ENCODE data around the gene QRICH2. TPM values are rescaled to one million over a fixed set of nuclear protein-coding genes. Genes with fewer than 3 reads are reported as not detected.
A peak's percentile ranks its signal among the peaks of the same experiment; 100 is the strongest.
"Not testable (repeated sequence)": the region's sequence is repeated elsewhere in the genome, so short reads cannot be mapped to it uniquely, and the experiment has no call there.

The QRICH2 gene
- total and polyA plus RNA-seq, 9 of the 15 experiments (the other 6 are each of a cell fraction or from before 2014, with no cell fraction given), result 0.03 to 1.6 (median 0.81) TPM

GRCh38 chr17:76244721-76245120, 63.4 kb downstream of the QRICH2 start:
- H3K4me3 ChIP-seq; DNase-seq (ENCODE audit: extremely low read depth in 1 of 4, low spot score in 3 of 4); H4K20me1 ChIP-seq (replicated peaks; ENCODE audit: control insufficient read depth, insufficient read depth, low read length); BruUV-seq (replicated peaks); in situ Hi-C loops (cut with MboI); FAIRE-seq; H3K9ac ChIP-seq (ENCODE audit: insufficient read depth in 1 of 2, low read depth in 2 of 2, low read length in 2 of 2); H2AFZ ChIP-seq (ENCODE audit: low read depth, low read length); H3K27ac ChIP-seq (ENCODE audit: extremely low read depth, low read depth, low read length); ATAC-seq; H3K27me3 ChIP-seq (ENCODE audit: control insufficient read depth in 2 of 2, insufficient read depth in 2 of 2, low read length in 2 of 2); intact Hi-C loops (cut with micrococcal nuclease); H3K4me2 ChIP-seq (ENCODE audit: insufficient read depth, low read length); H3K36me3 ChIP-seq (ENCODE audit: control insufficient read depth, insufficient read depth, low read length); H3K9me3 ChIP-seq (replicated peaks; ENCODE audit: control insufficient read depth, insufficient read depth, low read depth, low read length); H3K9me1 ChIP-seq (ENCODE audit: control insufficient read depth, insufficient read depth, low read length); CTCF ChIA-PET (ENCODE audit: low intra/inter-chr PET ratio): not testable (repeated sequence)
- peaks cover 21% of the 10 kb centered on the region for H3K79me2 ChIP-seq (ENCODE audit: control insufficient read depth, insufficient read depth, low read length)
- POLR2A ChIA-PET, result interaction anchor here (0.9 to 17.8 kb wide), 6 partner anchors 10 to 26 kb away, joined by 3 to 227 read pairs (median 5); partner anchors contain the start of gene UBALD2
- WGBS (ENCODE audit: insufficient coverage, low coverage, missing lambda C conversion rate), result 82% methylated on average over 8 of the region's 8 CpGs
- peaks cover 29 to 31% of the 10 kb centered on the region in 2 experiments for H3K4me1 ChIP-seq (replicated peaks in 1 of 2; ENCODE audit: control insufficient read depth in 2 of 2, insufficient read depth in 2 of 2, low read length in 2 of 2)

- H3K4me3 ChIP-seq, result no peak overlapping the region
- H3K27me3 ChIP-seq (ENCODE audit: control insufficient read depth in 2 of 2, insufficient read depth in 2 of 2, low read length in 2 of 2), result no peaks in the 10 kb centered on the region
- H3K4me1 ChIP-seq (replicated peaks in 1 of 2; ENCODE audit: control insufficient read depth in 2 of 2, insufficient read depth in 2 of 2, low read length in 2 of 2), result peaks cover 29 to 35% of the 10 kb centered on the region in 2 experiments
- H3K4me2 ChIP-seq (ENCODE audit: insufficient read depth, low read length), result no peak overlapping the region
- DNase-seq (ENCODE audit: extremely low read depth in 1 of 4, low spot score in 3 of 4) (no peak), FAIRE-seq (peak; percentile 37), ATAC-seq (no peak)
- ChIA-PET POLR2A (interaction anchor here (0.5 to 17.8 kb wide), 11 partner anchors 9 to 712 kb away, joined by 3 to 227 read pairs (median 3); partner anchors contain the start of gene UBALD2), CTCF (ENCODE audit: low intra/inter-chr PET ratio) (no interaction called here)
- no TSS peak for BruUV-seq (replicated peaks)
- no peaks in the 10 kb centered on the region for H3K9me3 ChIP-seq (replicated peaks; ENCODE audit: control insufficient read depth, insufficient read depth, low read depth, low read length)
- H3K79me2 ChIP-seq (ENCODE audit: control insufficient read depth, insufficient read depth, low read length), result peaks cover 27% of the 10 kb centered on the region
- in situ Hi-C loops (cut with MboI), result no loop called here
- intact Hi-C loops (cut with micrococcal nuclease), result no loop called here
- peak overlapping the region; percentile 61 for H2AFZ ChIP-seq (ENCODE audit: low read depth, low read length)
- no peaks in the 10 kb centered on the region for H4K20me1 ChIP-seq (replicated peaks; ENCODE audit: control insufficient read depth, insufficient read depth, low read length)
- no peak overlapping the region for H3K27ac ChIP-seq (ENCODE audit: extremely low read depth, low read depth, low read length)
- no peaks in the 10 kb centered on the region for H3K9me1 ChIP-seq (ENCODE audit: control insufficient read depth, insufficient read depth, low read length)
- H3K9ac ChIP-seq (ENCODE audit: insufficient read depth in 1 of 2, low read depth in 2 of 2, low read length in 2 of 2), result peak overlapping the region in 1 of 2 experiments; percentile 38; a peak in 1 of 4 replicates
- WGBS (ENCODE audit: insufficient coverage, low coverage, missing lambda C conversion rate), result 43% methylated on average over 12 of the region's 12 CpGs
- no peaks in the 10 kb centered on the region for H3K36me3 ChIP-seq (ENCODE audit: control insufficient read depth, insufficient read depth, low read length)
- TF ChIP-seq L3MBTL2 (IDR thresholded peaks at IDR 0.05) (peak; percentile 75), MGA (IDR thresholded peaks at IDR 0.05) (peak; percentile 69)
Observed at GRCh38 chr17:76243826-76244679, 64.0 kb downstream of the QRICH2 start.

All from K562 (cell line).